ENCODE measurements around the gene PTPA. TPM values are rescaled to one million over a fixed set of nuclear protein-coding genes. Genes with fewer than 3 reads are reported as not detected.
A peak's percentile ranks its signal among the peaks of the same experiment; 100 is the strongest.

Gene PTPA
- total and polyA plus RNA-seq, 10 donors, result 38.8 to 107 (median 88.5) TPM

GRCh38 chr9:129130791-129131190 is 19.6 kb downstream of the PTPA start:
- WGBS, 5 donors, result 62 to 83% (median 67%) methylated on average over 3 of the region's 3 CpGs
- Histone ChIP-seq H3K36me3 (peaks cover 0 to 98% (median 43%) of the 10 kb centered on the region in 6 donors), H3K27ac (no peak overlapping the region), H3K4me3 (no peak overlapping the region), H3K4me1 (peaks cover 0 to 24% (median 14%) of the 10 kb centered on the region in 6 donors), H3K27me3 (replicated peaks in 1 of 7) (no peaks in the 10 kb centered on the region), H3K9me3 (no peaks in the 10 kb centered on the region)
- no peak for DNase-seq
- intact Hi-C loops (cut with DNase I; ENCODE audit: low total_unique reads), result loop anchor here (5.0 kb wide), 1 partner anchor 652 kb away; no protein-coding TSS in a partner anchor
- TF ChIP-seq POLR2A (IDR thresholded peaks at IDR 0.05), result no peak
- no peak for TF ChIP-seq CTCF (IDR thresholded peaks at IDR 0.05 in 8 of 11, conservative IDR thresholded peaks at IDR 0.05 in 3 of 11)
- TF ChIP-seq POLR2AphosphoS5 (IDR thresholded peaks at IDR 0.05), result no peak

GRCh38 chr9:129131300-129132145 is 20.3 kb downstream of the PTPA start:
- Histone ChIP-seq H3K9me3 (no peaks in the 10 kb centered on the region), H3K27me3 (replicated peaks in 1 of 7) (no peaks in the 10 kb centered on the region), H3K4me1 (peaks cover 0 to 29% (median 15%) of the 10 kb centered on the region in 6 donors), H3K4me3 (no peak overlapping the region), H3K27ac (peak overlapping the region in 4 of 8 donors; percentile 15 to 45 (median 30)), H3K36me3 (peaks cover 0 to 98% (median 48%) of the 10 kb centered on the region in 6 donors)
- peak; percentile 95 for DNase-seq
- intact Hi-C loops (cut with DNase I; ENCODE audit: low total_unique reads), result loop anchor here (5.0 kb wide), 1 partner anchor 651 kb away; no protein-coding TSS in a partner anchor
- WGBS, 5 donors, result 31 to 51% (median 41%) methylated on average over 10 to 13 of the region's 13 CpGs
- TF ChIP-seq CTCF (IDR thresholded peaks at IDR 0.05 in 8 of 11, conservative IDR thresholded peaks at IDR 0.05 in 3 of 11), result peak; percentile 94 to 99 (median 99)
- TF ChIP-seq POLR2A (IDR thresholded peaks at IDR 0.05), result peak in 1 of 3 donors; percentile 7
- TF ChIP-seq POLR2AphosphoS5 (IDR thresholded peaks at IDR 0.05), result peak; percentile 48 to 73 (median 71)

GRCh38 chr9:129133082-129133481 is 21.9 kb downstream of the PTPA start:
- 84 to 96% (median 92%) methylated on average over 4 of the region's 4 CpGs for WGBS, 5 donors
- intact Hi-C loops (cut with DNase I; ENCODE audit: low total_unique reads), result loop anchor here (5.0 kb wide), 1 partner anchor 649 kb away; no protein-coding TSS in a partner anchor
- TF ChIP-seq POLR2AphosphoS5 (IDR thresholded peaks at IDR 0.05), result no peak
- no peak for TF ChIP-seq POLR2A (IDR thresholded peaks at IDR 0.05)
- TF ChIP-seq CTCF (IDR thresholded peaks at IDR 0.05 in 8 of 11, conservative IDR thresholded peaks at IDR 0.05 in 3 of 11), result no peak

GRCh38 chr9:129135476-129135875 is 24.3 kb downstream of the PTPA start:
- peak overlapping the region in 4 of 8 donors; percentile 97 to 100 (median 98) for H3K27ac ChIP-seq
- no peak for TF ChIP-seq CTCF (IDR thresholded peaks at IDR 0.05 in 8 of 11, conservative IDR thresholded peaks at IDR 0.05 in 3 of 11)
- TF ChIP-seq POLR2A (IDR thresholded peaks at IDR 0.05), result no peak
- no peak for TF ChIP-seq POLR2AphosphoS5 (IDR thresholded peaks at IDR 0.05)
- no peaks in the 10 kb centered on the region for H3K27me3 ChIP-seq (replicated peaks in 1 of 7)
- H3K36me3 ChIP-seq, result peaks cover 0 to 82% (median 40%) of the 10 kb centered on the region in 6 donors
- 93 to 97% (median 95%) methylated on average over 6 of the region's 6 CpGs for WGBS, 5 donors
- no peak for DNase-seq
- intact Hi-C loops (cut with DNase I; ENCODE audit: low total_unique reads), result no loop called here
- H3K4me1 ChIP-seq, result peaks cover 16 to 60% (median 45%) of the 10 kb centered on the region in 6 donors
- no peak overlapping the region for H3K4me3 ChIP-seq
- no peaks in the 10 kb centered on the region for H3K9me3 ChIP-seq

More at GRCh38 chr9:129133082-129133481, 21.9 kb downstream of the PTPA start:
- H3K4me3 ChIP-seq, result no peak overlapping the region
- H3K27ac ChIP-seq, result no peak overlapping the region
- DNase-seq, result no peak
- peaks cover 0 to 98% (median 52%) of the 10 kb centered on the region in 6 donors for H3K36me3 ChIP-seq
- H3K9me3 ChIP-seq, result no peaks in the 10 kb centered on the region
- H3K27me3 ChIP-seq (replicated peaks in 1 of 7), result no peaks in the 10 kb centered on the region
- peaks cover 6 to 36% (median 22%) of the 10 kb centered on the region in 6 donors for H3K4me1 ChIP-seq

All from spleen (tissue), 11 donors.